B cell (primary cell): ENCODE measurements around the gene RAE1. TPM values are rescaled to one million over a fixed set of nuclear protein-coding genes. Genes with fewer than 3 reads are reported as not detected.
A peak's percentile ranks its signal among the peaks of the same experiment; 100 is the strongest.

ENCODE experiments used
- ATAC-seq: fragments of 200-7000 bp; cut with Tn5 transposase; one replicate; pipeline ENCODE4 v1.10.0; 2021; ENCODE audit warnings: low read depth, mild to moderate bottlenecking, moderate number of reproducible peaks, moderate library complexity
- CTCF ChIA-PET: fragments of 350-600 bp; sonication (Branson Sonifier 250); formaldehyde crosslinking; loops from one replicate; lab custom pipeline; 2021; ENCODE audit warnings: antibody characterized with exemption, inconsistent platforms; lab: Charles Lee
- POLR2A ChIA-PET: fragments of 350-600 bp; sonication (Branson Sonifier 250); formaldehyde crosslinking; loops from one replicate; lab custom pipeline; 2021; ENCODE audit warnings: antibody characterized with exemption; lab: Charles Lee
- DNase-seq: peaks from one replicate; pipeline ENCODE4 v3.0.0; 2013
- H2AFZ ChIP-seq: 2 replicates; pipeline ENCODE4 v1.6.1; 2012; ENCODE audit warnings: mild to moderate bottlenecking, low read depth, low read length; ENCODE audit not compliant: insufficient read depth, poor library complexity, severe bottlenecking
- H3K27ac ChIP-seq, 2 donors: 1 replicate in 1 of 2; 2 replicates in 1 of 2; pipeline ENCODE4 v1.5.1; 2012 to 2013; ENCODE audit warnings: low read length in 2 of 2, mild to moderate bottlenecking in 2 of 2, moderate library complexity in 1 of 2
- H3K27me3 ChIP-seq, 4 experiments: fragments of 200-600 bp in 1 of 4; sonication (generic) in 1 of 4; replicated peaks in 1 of 4; 1 replicate in 2 of 4; 2 replicates in 2 of 4; pipeline versions ENCODE4 v1.6.1 to v1.7.0; 2013 to 2016; ENCODE audit warnings: low read length in 3 of 4, mild to moderate bottlenecking in 2 of 4, mixed read lengths in 1 of 4, moderate library complexity in 1 of 4; ENCODE audit not compliant: insufficient read depth in 4 of 4, control insufficient read depth in 3 of 4; ENCODE audit errors: control extremely low read depth in 1 of 4
- H3K36me3 ChIP-seq, 2 experiments: replicated peaks in 1 of 2; 1 replicate in 1 of 2; 2 replicates in 1 of 2; pipeline versions ENCODE4 v1.6.1 to v1.7.1; 2013; ENCODE audit warnings: low read length in 1 of 2; ENCODE audit not compliant: insufficient read depth in 2 of 2, control insufficient read depth in 1 of 2; ENCODE audit errors: control extremely low read depth in 1 of 2, extremely low read depth in 1 of 2
- H3K4me1 ChIP-seq, 2 donors: fragments of 200-600 bp in 1 of 2; sonication (generic) in 1 of 2; 1 replicate in 1 of 2; 2 replicates in 1 of 2; pipeline versions ENCODE4 v1.5.1 to v1.6.1; 2013 to 2017; ENCODE audit warnings: low read length in 2 of 2; ENCODE audit not compliant: control insufficient read depth in 2 of 2, insufficient read depth in 2 of 2
- H3K4me2 ChIP-seq: replicated peaks from 2 replicates; pipeline ENCODE3; 2012; ENCODE audit warnings: mild to moderate bottlenecking, low read depth, low read length; ENCODE audit not compliant: poor library complexity, severe bottlenecking
- H3K4me3 ChIP-seq, 5 experiments: fragments of 200-600 bp in 1 of 5; sonication (generic) in 1 of 5; 1 replicate in 3 of 5; 2 replicates in 2 of 5; pipeline versions ENCODE4 v1.5.1 to v1.7.0; 2011 to 2016; ENCODE audit warnings: low read length in 4 of 5, mild to moderate bottlenecking in 4 of 5, low read depth in 2 of 5, control low read depth in 1 of 5, moderate library complexity in 1 of 5; ENCODE audit not compliant: insufficient read depth in 1 of 5; ENCODE audit errors: control extremely low read depth in 1 of 5, extremely low read depth in 1 of 5
- H3K79me2 ChIP-seq: fragments of 200-600 bp; sonication (generic); one replicate; pipeline ENCODE4 v1.6.0; 2016; ENCODE audit warnings: low read length; ENCODE audit not compliant: control insufficient read depth, insufficient read depth
- H3K9ac ChIP-seq: fragments of 200-600 bp; sonication (generic); 2 replicates; pipeline ENCODE4 v1.6.1; 2017; ENCODE audit warnings: mild to moderate bottlenecking, low read length, moderate library complexity
- H3K9me3 ChIP-seq, 3 donors: one replicate each; pipeline versions ENCODE4 v1.6.1 to v1.7.1; 2013; ENCODE audit warnings: low read length in 2 of 3; ENCODE audit not compliant: control insufficient read depth in 2 of 3, insufficient read depth in 1 of 3; ENCODE audit errors: control extremely low read depth in 1 of 3
- H4K20me1 ChIP-seq: 2 replicates; pipeline ENCODE4 v1.6.0; 2012; ENCODE audit warnings: mild to moderate bottlenecking, low read length; ENCODE audit not compliant: insufficient read depth, control insufficient read depth, poor library complexity, severe bottlenecking
- H3K27ac Mint-ChIP-seq: one replicate; pipeline ENCODE4 v1.8.0; 2021; ENCODE audit warnings: mixed read lengths
- H3K27me3 Mint-ChIP-seq: one replicate; pipeline ENCODE4 v1.8.0; 2021; ENCODE audit warnings: mixed read lengths
- H3K4me1 Mint-ChIP-seq: one replicate; pipeline ENCODE4 v1.8.0; 2021; ENCODE audit warnings: mixed read lengths
- H3K4me3 Mint-ChIP-seq: one replicate; pipeline ENCODE4 v1.8.0; 2021; ENCODE audit warnings: mixed read lengths
- H3K9me3 Mint-ChIP-seq: one replicate; pipeline ENCODE4 v1.8.0; 2022; ENCODE audit warnings: mixed read lengths; ENCODE audit not compliant: insufficient read depth
- EZH2 ChIP-seq: IDR thresholded peaks from 2 replicates; pipeline ENCODE4 v1.6.1; 2012; ENCODE audit warnings: borderline replicate concordance, low read depth, mild to moderate bottlenecking, moderate library complexity, low read length; ENCODE audit not compliant: insufficient read depth, poor library complexity, severe bottlenecking
- WGBS: methylation state at CpG from one replicate; pipeline ENCODE4 v1.1.5; 2013; ENCODE audit warnings: missing lambda C conversion rate; ENCODE audit not compliant: insufficient coverage; 5-methylcytosine and 5-hydroxymethylcytosine counted together
- intact Hi-C: fragments of 100-400 bp; cut with micrococcal nuclease; formaldehyde crosslinking; loops from one replicate; pipeline ENCODE4 v1.10.0; 2022
- polyA plus RNA-seq: library from polyadenylated mRNA; depleted of rRNA; stranded (reverse); fragments of >200 nt; gene quantifications from 2 replicates; pipeline ENCODE4 v1.2.3, GENCODE V29; 2012
- total RNA-seq, 2 donors: library from RNA; stranded (reverse); fragments of 120-200 nt in 1 of 2; gene quantifications; 1 replicate in 1 of 2; 2 replicates in 1 of 2; pipeline versions ENCODE4 v1.2.3 to v1.2.4, GENCODE V29; 2013 to 2022
- TF ChIP-seq, protein P1 (sequence below): fragments of 200-600 bp; IDR thresholded peaks from one replicate; pipeline ENCODE4 v1.8.0; 2022; ENCODE audit warnings: antibody characterized with exemption, mild to moderate bottlenecking

The RAE1 gene
- total and polyA plus RNA-seq, 2 donors (not counting 1 experiment from before 2014, with no cell fraction given), result 32.6 to 33.3 TPM

GRCh38 chr20:57395111-57395966 lies 44.3 kb downstream of the RAE1 start:
- DNase-seq, result no peak
- Histone ChIP-seq H3K27me3 (no peaks in the 10 kb centered on the region), H3K9me3 (peaks cover 0 to 6% (median 0%) of the 10 kb centered on the region in 3 donors), H3K79me2 (peaks cover 71% of the 10 kb centered on the region), H3K4me2 (peak overlapping the region; percentile 98), H3K9ac (no peak overlapping the region), H3K4me1 (peaks cover 77 to 89% of the 10 kb centered on the region in 2 donors), H2AFZ (no peak overlapping the region), H3K36me3 (peaks cover 6 to 69% of the 10 kb centered on the region in 2 experiments), H3K27ac (peak overlapping the region; percentile 96 to 97), H4K20me1 (peaks cover 62% of the 10 kb centered on the region), H3K4me3 (no peak overlapping the region)
- ATAC-seq, result no peak
- WGBS, result 91% methylated on average over 29 of the region's 31 CpGs
- Mint-ChIP-seq H3K4me3 (peak overlapping the region; percentile 98), H3K9me3 (no peaks in the 10 kb centered on the region), H3K4me1 (peaks cover 81% of the 10 kb centered on the region), H3K27me3 (no peaks in the 10 kb centered on the region), H3K27ac (peak overlapping the region; percentile 100)
- POLR2A ChIA-PET, result no interaction called here
- CTCF ChIA-PET, result interaction anchor here (0.7 to 1.8 kb wide), 3 partner anchors 8 to 100 kb away, joined by 3 to 6 read pairs (median 4); no protein-coding TSS in a partner anchor
- TF ChIP-seq EZH2, result no peak
- TF ChIP-seq, protein P1, sequence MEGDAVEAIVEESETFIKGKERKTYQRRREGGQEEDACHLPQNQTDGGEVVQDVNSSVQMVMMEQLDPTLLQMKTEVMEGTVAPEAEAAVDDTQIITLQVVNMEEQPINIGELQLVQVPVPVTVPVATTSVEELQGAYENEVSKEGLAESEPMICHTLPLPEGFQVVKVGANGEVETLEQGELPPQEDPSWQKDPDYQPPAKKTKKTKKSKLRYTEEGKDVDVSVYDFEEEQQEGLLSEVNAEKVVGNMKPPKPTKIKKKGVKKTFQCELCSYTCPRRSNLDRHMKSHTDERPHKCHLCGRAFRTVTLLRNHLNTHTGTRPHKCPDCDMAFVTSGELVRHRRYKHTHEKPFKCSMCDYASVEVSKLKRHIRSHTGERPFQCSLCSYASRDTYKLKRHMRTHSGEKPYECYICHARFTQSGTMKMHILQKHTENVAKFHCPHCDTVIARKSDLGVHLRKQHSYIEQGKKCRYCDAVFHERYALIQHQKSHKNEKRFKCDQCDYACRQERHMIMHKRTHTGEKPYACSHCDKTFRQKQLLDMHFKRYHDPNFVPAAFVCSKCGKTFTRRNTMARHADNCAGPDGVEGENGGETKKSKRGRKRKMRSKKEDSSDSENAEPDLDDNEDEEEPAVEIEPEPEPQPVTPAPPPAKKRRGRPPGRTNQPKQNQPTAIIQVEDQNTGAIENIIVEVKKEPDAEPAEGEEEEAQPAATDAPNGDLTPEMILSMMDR, result no peak
- intact Hi-C loops, result loop anchor here (5.0 to 10.0 kb wide), 2 partner anchors 307 to 1609 kb away; partner anchors contain the start of gene CTSZ
